SK-N-SH treated with all-trans-retinoic acid at 6 μM for 48 hours (cell line): ENCODE measurements around the gene FIGN.

Experiments used
- ATAC-seq: fragments of 200-7000 bp; cut with Tn5 transposase; 3 replicates; pipeline ENCODE4 v1.9.1; 2020; ENCODE audit warnings: mild to moderate bottlenecking, moderate library complexity
- ARNTL ChIP-seq: fragments of 450-650 bp; formaldehyde crosslinking; IDR thresholded peaks from 2 replicates; pipeline ENCODE4 v1.5.0; 2020; ENCODE audit warnings: low read depth, mild to moderate bottlenecking, moderate library complexity, borderline replicate concordance
- BACH2 ChIP-seq: fragments of 250-450 bp; sonication (Bioruptor Pico); IDR thresholded peaks from 2 replicates; pipeline ENCODE4 v1.9.0; 2021; ENCODE audit warnings: mild to moderate bottlenecking, borderline replicate concordance
- CSDC2 ChIP-seq: fragments of 250-450 bp; sonication (Bioruptor Pico); IDR thresholded peaks from 2 replicates; pipeline ENCODE4 v1.5.0; 2020; ENCODE audit warnings: mild to moderate bottlenecking, moderate library complexity
- ESRRG ChIP-seq: fragments of 250-450 bp; sonication (Bioruptor Pico); IDR thresholded peaks from 2 replicates; pipeline ENCODE4 v1.6.1; 2021; ENCODE audit warnings: mild to moderate bottlenecking
- GLIS3 ChIP-seq: fragments of 250-450 bp; sonication (Bioruptor Pico); IDR thresholded peaks from 2 replicates; pipeline ENCODE4 v1.5.0; 2020; ENCODE audit warnings: mild to moderate bottlenecking, moderate library complexity
- ISL1 ChIP-seq: fragments of 250-450 bp; sonication (Bioruptor Pico); IDR thresholded peaks from 2 replicates; pipeline ENCODE4 v2.1.2; 2022; ENCODE audit warnings: mild to moderate bottlenecking, moderate library complexity
- OSR1 ChIP-seq: fragments of 250-450 bp; sonication (Bioruptor Pico); IDR thresholded peaks from 2 replicates; pipeline ENCODE4 v1.8.0; 2022; ENCODE audit warnings: moderate library complexity, mild to moderate bottlenecking, inconsistent platforms
- PPARA ChIP-seq: fragments of 250-450 bp; sonication (Bioruptor Pico); IDR thresholded peaks from 2 replicates; pipeline ENCODE4 v1.5.0; 2020; ENCODE audit warnings: mild to moderate bottlenecking, borderline replicate concordance
- RARB ChIP-seq: fragments of 250-450 bp; sonication (Bioruptor Pico); IDR thresholded peaks from 2 replicates; pipeline ENCODE4 v1.8.0; 2021; ENCODE audit warnings: mild to moderate bottlenecking, moderate library complexity
- TCF4 ChIP-seq: fragments of 250-450 bp; sonication (Bioruptor Pico); IDR thresholded peaks from 2 replicates; pipeline ENCODE4 v1.8.0; 2021; ENCODE audit warnings: mild to moderate bottlenecking, moderate library complexity, borderline replicate concordance
- TOX ChIP-seq: fragments of 250-450 bp; sonication (Bioruptor Pico); IDR thresholded peaks from 2 replicates; pipeline ENCODE4 v1.8.0; 2021; ENCODE audit warnings: mild to moderate bottlenecking, moderate library complexity, borderline replicate concordance
- ZC3H10 ChIP-seq: fragments of 250-450 bp; sonication (Bioruptor Pico); IDR thresholded peaks from 2 replicates; pipeline ENCODE4 v1.5.1; 2021; ENCODE audit warnings: mild to moderate bottlenecking, moderate library complexity
- ZFP3 ChIP-seq: fragments of 250-450 bp; sonication (Bioruptor Pico); IDR thresholded peaks from 2 replicates; pipeline ENCODE4 v1.5.0; 2020; ENCODE audit warnings: mild to moderate bottlenecking, moderate library complexity
- ZFP30 ChIP-seq: fragments of 450-650 bp; formaldehyde crosslinking; IDR thresholded peaks from 2 replicates; pipeline ENCODE4 v1.5.0; 2022; ENCODE audit warnings: mild to moderate bottlenecking, moderate library complexity
- ZNF565 ChIP-seq: fragments of 450-650 bp; formaldehyde crosslinking; conservative IDR thresholded peaks from 2 replicates; pipeline ENCODE4 v1.5.0; 2020; ENCODE audit warnings: low read depth, mild to moderate bottlenecking, moderate library complexity
- ZNF70 ChIP-seq: fragments of 450-650 bp; formaldehyde crosslinking; IDR thresholded peaks from 2 replicates; pipeline ENCODE4 v1.5.0; 2020; ENCODE audit warnings: mild to moderate bottlenecking, moderate library complexity
- ZNF8 ChIP-seq: fragments of 450-650 bp; formaldehyde crosslinking; IDR thresholded peaks from 2 replicates; pipeline ENCODE4 v1.5.0; 2020; ENCODE audit warnings: mild to moderate bottlenecking, moderate library complexity
- TF ChIP-seq, protein P1 (sequence below): fragments of 250-450 bp; sonication (Bioruptor Pico); IDR thresholded peaks from 2 replicates; pipeline ENCODE4 v1.8.0; 2020; ENCODE audit warnings: mild to moderate bottlenecking, moderate library complexity, borderline replicate concordance
- TF ChIP-seq, protein P2 (sequence below): fragments of 250-450 bp; sonication (Bioruptor Pico); IDR thresholded peaks from 2 replicates; pipeline ENCODE4 v1.5.0; 2020; ENCODE audit warnings: mild to moderate bottlenecking, moderate library complexity
- TF ChIP-seq, protein P3 (sequence below): fragments of 250-450 bp; sonication (Bioruptor Pico); IDR thresholded peaks from 2 replicates; pipeline ENCODE4 v1.5.1; 2021; ENCODE audit warnings: mild to moderate bottlenecking, moderate library complexity
- TF ChIP-seq, protein P4 (sequence below): fragments of 250-450 bp; sonication (Bioruptor Pico); IDR thresholded peaks from 2 replicates; pipeline ENCODE4 v1.8.0; 2021; ENCODE audit warnings: low read depth, mild to moderate bottlenecking, moderate library complexity, borderline replicate concordance

The FIGN gene

DNA sequence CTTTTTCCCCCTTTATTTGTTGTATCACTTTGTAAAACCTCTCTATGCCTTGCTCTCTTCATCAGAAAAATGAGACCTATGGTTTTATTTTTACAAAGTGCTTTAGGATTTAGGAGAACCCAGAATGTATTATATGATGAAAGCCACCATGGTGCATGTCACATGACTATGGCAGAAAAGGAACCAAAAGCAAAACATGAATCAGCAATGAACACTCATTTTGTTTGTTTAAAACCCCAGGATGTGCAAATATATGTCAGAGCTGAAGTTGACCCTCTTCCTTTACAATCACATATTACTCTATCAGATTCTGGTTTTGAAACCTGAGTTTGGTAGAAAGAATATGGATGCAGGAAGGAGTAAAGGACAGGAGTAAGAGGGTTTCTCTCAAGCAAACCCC lies 70.0 kb downstream of the FIGN start (continued):
- TF ChIP-seq, protein P1, sequence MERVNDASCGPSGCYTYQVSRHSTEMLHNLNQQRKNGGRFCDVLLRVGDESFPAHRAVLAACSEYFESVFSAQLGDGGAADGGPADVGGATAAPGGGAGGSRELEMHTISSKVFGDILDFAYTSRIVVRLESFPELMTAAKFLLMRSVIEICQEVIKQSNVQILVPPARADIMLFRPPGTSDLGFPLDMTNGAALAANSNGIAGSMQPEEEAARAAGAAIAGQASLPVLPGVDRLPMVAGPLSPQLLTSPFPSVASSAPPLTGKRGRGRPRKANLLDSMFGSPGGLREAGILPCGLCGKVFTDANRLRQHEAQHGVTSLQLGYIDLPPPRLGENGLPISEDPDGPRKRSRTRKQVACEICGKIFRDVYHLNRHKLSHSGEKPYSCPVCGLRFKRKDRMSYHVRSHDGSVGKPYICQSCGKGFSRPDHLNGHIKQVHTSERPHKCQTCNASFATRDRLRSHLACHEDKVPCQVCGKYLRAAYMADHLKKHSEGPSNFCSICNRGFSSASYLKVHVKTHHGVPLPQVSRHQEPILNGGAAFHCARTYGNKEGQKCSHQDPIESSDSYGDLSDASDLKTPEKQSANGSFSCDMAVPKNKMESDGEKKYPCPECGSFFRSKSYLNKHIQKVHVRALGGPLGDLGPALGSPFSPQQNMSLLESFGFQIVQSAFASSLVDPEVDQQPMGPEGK (CRISPR knock-in tag): no peak
- TF ChIP-seq ZC3H10 (CRISPR knock-in tag) (no peak), RARB (no peak), GLIS3 (CRISPR knock-in tag) (no peak), ZFP3 (CRISPR knock-in tag) (no peak)
- TF ChIP-seq, protein P2, sequence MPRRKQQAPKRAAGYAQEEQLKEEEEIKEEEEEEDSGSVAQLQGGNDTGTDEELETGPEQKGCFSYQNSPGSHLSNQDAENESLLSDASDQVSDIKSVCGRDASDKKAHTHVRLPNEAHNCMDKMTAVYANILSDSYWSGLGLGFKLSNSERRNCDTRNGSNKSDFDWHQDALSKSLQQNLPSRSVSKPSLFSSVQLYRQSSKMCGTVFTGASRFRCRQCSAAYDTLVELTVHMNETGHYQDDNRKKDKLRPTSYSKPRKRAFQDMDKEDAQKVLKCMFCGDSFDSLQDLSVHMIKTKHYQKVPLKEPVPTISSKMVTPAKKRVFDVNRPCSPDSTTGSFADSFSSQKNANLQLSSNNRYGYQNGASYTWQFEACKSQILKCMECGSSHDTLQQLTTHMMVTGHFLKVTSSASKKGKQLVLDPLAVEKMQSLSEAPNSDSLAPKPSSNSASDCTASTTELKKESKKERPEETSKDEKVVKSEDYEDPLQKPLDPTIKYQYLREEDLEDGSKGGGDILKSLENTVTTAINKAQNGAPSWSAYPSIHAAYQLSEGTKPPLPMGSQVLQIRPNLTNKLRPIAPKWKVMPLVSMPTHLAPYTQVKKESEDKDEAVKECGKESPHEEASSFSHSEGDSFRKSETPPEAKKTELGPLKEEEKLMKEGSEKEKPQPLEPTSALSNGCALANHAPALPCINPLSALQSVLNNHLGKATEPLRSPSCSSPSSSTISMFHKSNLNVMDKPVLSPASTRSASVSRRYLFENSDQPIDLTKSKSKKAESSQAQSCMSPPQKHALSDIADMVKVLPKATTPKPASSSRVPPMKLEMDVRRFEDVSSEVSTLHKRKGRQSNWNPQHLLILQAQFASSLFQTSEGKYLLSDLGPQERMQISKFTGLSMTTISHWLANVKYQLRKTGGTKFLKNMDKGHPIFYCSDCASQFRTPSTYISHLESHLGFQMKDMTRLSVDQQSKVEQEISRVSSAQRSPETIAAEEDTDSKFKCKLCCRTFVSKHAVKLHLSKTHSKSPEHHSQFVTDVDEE (CRISPR knock-in tag): no peak

DNA sequence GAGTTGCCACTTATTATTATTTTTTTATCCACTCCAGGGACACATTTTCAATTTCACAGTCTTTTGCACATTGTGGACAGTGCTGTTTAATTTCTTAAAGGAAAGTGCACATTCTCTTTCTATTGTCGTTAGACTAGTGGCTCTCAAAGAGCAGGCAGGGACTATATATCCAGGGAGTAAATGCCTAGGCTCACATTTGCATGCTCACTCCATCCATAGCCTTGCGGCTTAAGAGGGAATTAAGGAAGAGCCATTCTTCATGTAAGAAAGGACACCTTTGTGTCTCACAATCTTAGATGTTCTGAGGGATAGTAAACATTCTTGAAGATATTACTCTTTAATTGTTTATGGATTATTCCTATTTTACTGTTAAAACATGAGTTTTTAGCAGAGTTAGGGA lies 70.8 kb downstream of the FIGN start:
- TF ChIP-seq ZNF8 (CRISPR knock-in tag) (no peak), ISL1 (CRISPR knock-in tag) (no peak), GLIS3 (CRISPR knock-in tag) (no peak), BACH2 (CRISPR knock-in tag) (no peak), TCF4 (no peak), ZNF70 (no peak), CSDC2 (CRISPR knock-in tag) (no peak)
- ATAC-seq: no peak

DNA sequence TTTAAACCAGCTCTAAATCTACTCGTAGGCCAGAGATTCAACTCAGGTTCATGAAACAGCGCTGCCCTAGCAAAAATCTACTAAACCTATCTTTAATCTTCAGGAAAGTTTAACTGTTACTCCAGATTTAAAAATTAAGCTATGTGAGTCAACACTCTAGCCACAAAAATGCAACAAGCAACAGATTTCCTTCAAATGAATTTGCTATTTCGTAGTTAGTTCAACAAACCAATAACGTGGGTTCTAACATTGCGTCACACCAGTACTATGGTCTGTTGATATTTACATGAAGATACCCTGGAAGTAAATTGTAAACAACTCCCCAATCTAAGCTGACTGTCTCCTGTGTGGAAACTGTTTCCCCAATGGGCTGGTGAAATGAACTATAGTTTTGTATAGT lies 71.2 kb downstream of the FIGN start:
- peak; percentile 35 for ATAC-seq
- TF ChIP-seq OSR1 (CRISPR knock-in tag) (no peak), ZNF565 (CRISPR knock-in tag) (no peak), ARNTL (CRISPR knock-in tag) (no peak), ESRRG (no peak), ZNF70 (no peak), ZFP30 (CRISPR knock-in tag) (no peak)
- TF ChIP-seq, protein P3, sequence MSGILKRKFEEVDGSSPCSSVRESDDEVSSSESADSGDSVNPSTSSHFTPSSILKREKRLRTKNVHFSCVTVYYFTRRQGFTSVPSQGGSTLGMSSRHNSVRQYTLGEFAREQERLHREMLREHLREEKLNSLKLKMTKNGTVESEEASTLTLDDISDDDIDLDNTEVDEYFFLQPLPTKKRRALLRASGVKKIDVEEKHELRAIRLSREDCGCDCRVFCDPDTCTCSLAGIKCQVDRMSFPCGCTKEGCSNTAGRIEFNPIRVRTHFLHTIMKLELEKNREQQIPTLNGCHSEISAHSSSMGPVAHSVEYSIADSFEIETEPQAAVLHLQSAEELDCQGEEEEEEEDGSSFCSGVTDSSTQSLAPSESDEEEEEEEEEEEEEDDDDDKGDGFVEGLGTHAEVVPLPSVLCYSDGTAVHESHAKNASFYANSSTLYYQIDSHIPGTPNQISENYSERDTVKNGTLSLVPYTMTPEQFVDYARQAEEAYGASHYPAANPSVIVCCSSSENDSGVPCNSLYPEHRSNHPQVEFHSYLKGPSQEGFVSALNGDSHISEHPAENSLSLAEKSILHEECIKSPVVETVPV (CRISPR knock-in tag): no peak
- TF ChIP-seq, protein P4, sequence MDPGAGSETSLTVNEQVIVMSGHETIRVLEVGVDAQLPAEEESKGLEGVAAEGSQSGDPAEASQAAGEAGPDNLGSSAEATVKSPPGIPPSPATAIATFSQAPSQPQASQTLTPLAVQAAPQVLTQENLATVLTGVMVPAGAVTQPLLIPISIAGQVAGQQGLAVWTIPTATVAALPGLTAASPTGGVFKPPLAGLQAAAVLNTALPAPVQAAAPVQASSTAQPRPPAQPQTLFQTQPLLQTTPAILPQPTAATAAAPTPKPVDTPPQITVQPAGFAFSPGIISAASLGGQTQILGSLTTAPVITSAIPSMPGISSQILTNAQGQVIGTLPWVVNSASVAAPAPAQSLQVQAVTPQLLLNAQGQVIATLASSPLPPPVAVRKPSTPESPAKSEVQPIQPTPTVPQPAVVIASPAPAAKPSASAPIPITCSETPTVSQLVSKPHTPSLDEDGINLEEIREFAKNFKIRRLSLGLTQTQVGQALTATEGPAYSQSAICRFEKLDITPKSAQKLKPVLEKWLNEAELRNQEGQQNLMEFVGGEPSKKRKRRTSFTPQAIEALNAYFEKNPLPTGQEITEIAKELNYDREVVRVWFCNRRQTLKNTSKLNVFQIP: no peak

DNA sequence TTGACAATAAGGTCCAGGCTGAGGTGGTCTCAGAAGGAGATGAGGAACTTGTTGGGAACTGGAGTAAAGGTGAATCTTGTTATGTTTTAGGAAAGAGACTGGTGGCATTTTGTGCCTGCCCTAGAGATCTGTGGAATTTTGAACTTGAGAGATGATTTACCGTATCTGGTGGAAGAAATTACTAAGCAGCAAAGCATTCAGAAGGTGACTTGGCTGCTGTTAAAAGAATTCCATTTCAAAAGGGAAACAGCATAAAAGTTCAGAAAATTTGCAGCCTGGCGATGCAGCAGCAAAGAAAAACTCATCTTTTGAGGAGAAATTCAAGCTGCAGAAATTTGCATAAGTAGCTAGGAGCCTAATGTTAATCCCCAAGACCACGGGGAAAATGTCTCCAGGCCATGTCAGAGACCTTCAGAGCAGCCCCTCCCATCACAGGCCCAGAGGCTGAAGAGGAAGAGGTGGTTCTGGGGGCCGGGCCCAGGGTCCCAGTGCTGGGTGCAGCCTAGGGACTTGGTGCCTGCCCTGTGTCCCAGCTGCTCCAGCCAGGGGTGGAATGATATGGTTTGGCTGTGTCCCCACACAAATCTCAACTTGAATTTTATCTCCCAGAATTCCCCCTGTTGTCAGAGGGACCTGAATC lies 73.5 kb downstream of the FIGN start:
- TF ChIP-seq OSR1 (CRISPR knock-in tag): no peak
- TF ChIP-seq ISL1 (CRISPR knock-in tag): 0 out of 2 replicates have a peak, but pooled peaks have one; percentile 8
- no peak for TF ChIP-seq TOX (CRISPR knock-in tag)
- TF ChIP-seq CSDC2 (CRISPR knock-in tag): no peak
- no peak; the same call in 2 of the 3 replicates for ATAC-seq

DNA sequence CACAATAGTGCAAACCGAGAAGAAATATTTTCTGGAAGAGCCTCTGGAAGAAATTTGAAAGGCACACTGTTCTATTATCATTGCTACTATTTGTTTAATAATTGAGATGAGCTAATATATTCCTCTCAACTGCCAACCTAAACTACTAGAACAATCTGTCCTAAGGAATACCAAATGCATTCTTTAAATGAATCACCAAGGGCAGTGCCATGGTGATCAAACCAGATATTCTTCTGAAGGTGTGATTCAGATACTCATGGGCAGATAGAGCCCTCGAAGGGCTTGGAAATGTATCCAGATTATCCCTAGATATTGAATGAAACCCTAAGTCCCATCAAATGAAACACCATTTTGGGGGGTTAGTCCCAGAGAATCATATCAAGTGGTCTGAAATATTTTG lies 76.6 kb downstream of the FIGN start:
- peak; percentile 35; the same call in 2 of the 3 replicates for ATAC-seq
- no peak for TF ChIP-seq ZNF70
- TF ChIP-seq PPARA (CRISPR knock-in tag): no peak
- TF ChIP-seq ZFP30 (CRISPR knock-in tag): no peak
- TF ChIP-seq RARB: no peak
- TF ChIP-seq ISL1 (CRISPR knock-in tag): no peak
- no peak for TF ChIP-seq BACH2 (CRISPR knock-in tag)
- no peak for TF ChIP-seq ZC3H10 (CRISPR knock-in tag)
- no peak for TF ChIP-seq TOX (CRISPR knock-in tag)
- TF ChIP-seq GLIS3 (CRISPR knock-in tag): no peak
- no peak for TF ChIP-seq CSDC2 (CRISPR knock-in tag)
- TF ChIP-seq ZFP3 (CRISPR knock-in tag): no peak
- TF ChIP-seq, protein P1 (CRISPR knock-in tag): no peak
- no peak for TF ChIP-seq TCF4
- TF ChIP-seq, protein P4: no peak
